Stomach smooth muscle (tissue), 2 donors: ENCODE results near the gene NCOA5.
A peak's percentile ranks its signal among the peaks of the same experiment; 100 is the strongest.

Source experiments
- H3K27ac ChIP-seq: one replicate; pipeline ENCODE4 v1.7.0; 2013; ENCODE audit warnings: mild to moderate bottlenecking, low read length, inconsistent platforms
- H3K27me3 ChIP-seq, 2 donors: one replicate each; pipeline ENCODE4 v1.7.0; 2013; ENCODE audit warnings: low read length in 2 of 2; ENCODE audit not compliant: insufficient read depth in 2 of 2, control insufficient read depth in 1 of 2
- H3K36me3 ChIP-seq, 2 donors: one replicate each; pipeline ENCODE4 v1.7.0; 2013; ENCODE audit warnings: low read length in 2 of 2; ENCODE audit not compliant: control insufficient read depth in 2 of 2, insufficient read depth in 2 of 2
- H3K4me1 ChIP-seq: one replicate; pipeline ENCODE4 v1.7.0; 2013; ENCODE audit warnings: low read length; ENCODE audit not compliant: control insufficient read depth, insufficient read depth
- H3K4me3 ChIP-seq, 2 donors: one replicate each; pipeline ENCODE4 v1.7.0; 2013; ENCODE audit warnings: low read length in 2 of 2
- H3K9ac ChIP-seq, 2 donors: one replicate each; pipeline ENCODE4 v1.7.0; 2013; ENCODE audit warnings: low read length in 2 of 2, mild to moderate bottlenecking in 1 of 2
- H3K9me3 ChIP-seq, 2 donors: one replicate each; pipeline ENCODE4 v1.7.0; 2013; ENCODE audit warnings: low read length in 2 of 2; ENCODE audit not compliant: control insufficient read depth in 2 of 2
- donor health status: healthy.
- donor health status: Pancreatic carcinoma.

NCOA5 gene

GRCh38 chr20:46089417-46090388, at the start of gene NCOA5:
Gene NCOA5 (minus strand): TSS chr20:46089962. CDS start chr20:46079424, 10,538 bp downstream.
- Histone ChIP-seq H3K27ac (peak within 1 kb of the TSS; percentile 90), H3K27me3 (no peaks in the 10 kb centered on the region), H3K9me3 (no peaks in the 10 kb centered on the region), H3K36me3 (no peaks in the 10 kb centered on the region), H3K9ac (peak within 1 kb of the TSS; percentile 92 to 98), H3K4me1 (peaks cover 10% of the 10 kb centered on the region), H3K4me3 (peak within 1 kb of the TSS; percentile 88 to 92)

GRCh38 chr20:46139266-46139889, 49.6 kb upstream of the NCOA5 start:
- peaks cover 54 to 68% of the 10 kb centered on the region in 2 donors for H3K27me3 ChIP-seq
- H3K27ac ChIP-seq = no peak overlapping the region

GRCh38 chr20:46137816-46138215, 48.1 kb upstream of the NCOA5 start:
- Histone ChIP-seq H3K4me1 (peaks cover 3% of the 10 kb centered on the region), H3K36me3 (no peaks in the 10 kb centered on the region), H3K9ac (no peak overlapping the region), H3K9me3 (no peaks in the 10 kb centered on the region), H3K27ac (no peak overlapping the region), H3K4me3 (no peak overlapping the region), H3K27me3 (peaks cover 65 to 67% of the 10 kb centered on the region in 2 donors)

More at GRCh38 chr20:46139266-46139889, 49.6 kb upstream of the NCOA5 start:
- H3K9ac ChIP-seq = no peak overlapping the region
- H3K36me3 ChIP-seq = no peaks in the 10 kb centered on the region
- H3K4me3 ChIP-seq = no peak overlapping the region
- no peaks in the 10 kb centered on the region for H3K9me3 ChIP-seq
- no peaks in the 10 kb centered on the region for H3K4me1 ChIP-seq

- Histone ChIP-seq H3K27me3 (peaks cover 56 to 63% of the 10 kb centered on the region in 2 donors), H3K27ac (no peak overlapping the region), H3K9ac (no peak overlapping the region), H3K4me1 (peaks cover 5% of the 10 kb centered on the region), H3K36me3 (no peaks in the 10 kb centered on the region), H3K4me3 (no peak overlapping the region), H3K9me3 (no peaks in the 10 kb centered on the region)
Measured at GRCh38 chr20:46135856-46136633, 46.3 kb upstream of the NCOA5 start.

GRCh38 chr20:46134716-46135115, 45.0 kb upstream of the NCOA5 start:
- peaks cover 8% of the 10 kb centered on the region for H3K4me1 ChIP-seq
- no peaks in the 10 kb centered on the region for H3K36me3 ChIP-seq
- H3K9me3 ChIP-seq = no peaks in the 10 kb centered on the region
- H3K27me3 ChIP-seq = peaks cover 47 to 60% of the 10 kb centered on the region in 2 donors
- no peak overlapping the region for H3K27ac ChIP-seq
- no peak overlapping the region for H3K9ac ChIP-seq
- no peak overlapping the region for H3K4me3 ChIP-seq

GRCh38 chr20:46133886-46134654, 44.3 kb upstream of the NCOA5 start:
- no peaks in the 10 kb centered on the region for H3K9me3 ChIP-seq
- no peak overlapping the region for H3K27ac ChIP-seq
- no peak overlapping the region for H3K9ac ChIP-seq
- no peak overlapping the region for H3K4me3 ChIP-seq
- H3K4me1 ChIP-seq = peaks cover 8% of the 10 kb centered on the region
- H3K27me3 ChIP-seq = peaks cover 42 to 54% of the 10 kb centered on the region in 2 donors
- no peaks in the 10 kb centered on the region for H3K36me3 ChIP-seq

- Histone ChIP-seq H3K36me3 (peaks cover 0 to 2% of the 10 kb centered on the region in 2 donors), H3K9me3 (no peaks in the 10 kb centered on the region), H3K27me3 (peaks cover 30 to 44% of the 10 kb centered on the region in 2 donors), H3K4me1 (peaks cover 11% of the 10 kb centered on the region), H3K27ac (no peak overlapping the region), H3K4me3 (no peak overlapping the region), H3K9ac (no peak overlapping the region)
Measured at GRCh38 chr20:46132705-46133120, 43.0 kb upstream of the NCOA5 start.

GRCh38 chr20:46131396-46131795, 41.6 kb upstream of the NCOA5 start:
- H3K9ac ChIP-seq = no peak overlapping the region
- H3K4me1 ChIP-seq = peaks cover 11% of the 10 kb centered on the region
- no peak overlapping the region for H3K27ac ChIP-seq
- H3K9me3 ChIP-seq = no peaks in the 10 kb centered on the region
- no peak overlapping the region for H3K4me3 ChIP-seq
- peaks cover 22 to 34% of the 10 kb centered on the region in 2 donors for H3K27me3 ChIP-seq
- peaks cover 0 to 2% of the 10 kb centered on the region in 2 donors for H3K36me3 ChIP-seq

GRCh38 chr20:46130534-46130933, 40.8 kb upstream of the NCOA5 start:
- Histone ChIP-seq H3K36me3 (peaks cover 0 to 5% of the 10 kb centered on the region in 2 donors), H3K27ac (no peak overlapping the region), H3K4me1 (peaks cover 11% of the 10 kb centered on the region), H3K4me3 (no peak overlapping the region), H3K27me3 (peaks cover 14 to 27% of the 10 kb centered on the region in 2 donors), H3K9me3 (no peaks in the 10 kb centered on the region), H3K9ac (no peak overlapping the region)
